ENCODE measurements around the gene PTPRA.

PTPRA gene

GRCh38 chr20:2921506-2921905 lies 48.2 kb downstream of the PTPRA start:
- peaks cover 35% of the 10 kb centered on the region for H3K4me1 Mint-ChIP-seq
- H3K9me3 Mint-ChIP-seq: no peaks in the 10 kb centered on the region
- ATAC-seq (replicated peaks; ENCODE audit: extremely low read depth, poor library complexity, severe bottlenecking) (no peak), DNase-seq (ENCODE audit: low spot score in 2 of 2) (no peak)
- no peaks in the 10 kb centered on the region for H3K27me3 Mint-ChIP-seq
- H3K36me3 Mint-ChIP-seq (ENCODE audit: insufficient read depth): peaks cover 26% of the 10 kb centered on the region
- no peak overlapping the region for H3K4me3 Mint-ChIP-seq
- H3K27ac Mint-ChIP-seq (ENCODE audit: low read depth): no peak overlapping the region

GRCh38 chr20:2922957-2923356 lies 49.7 kb downstream of the PTPRA start:
- Mint-ChIP-seq H3K36me3 (ENCODE audit: insufficient read depth) (peaks cover 25% of the 10 kb centered on the region), H3K27me3 (no peaks in the 10 kb centered on the region), H3K4me1 (peaks cover 28% of the 10 kb centered on the region), H3K4me3 (no peak overlapping the region), H3K27ac (ENCODE audit: low read depth) (no peak overlapping the region), H3K9me3 (no peaks in the 10 kb centered on the region)
- no peak for DNase-seq (ENCODE audit: low spot score in 2 of 2)
- no peak for ATAC-seq (replicated peaks; ENCODE audit: extremely low read depth, poor library complexity, severe bottlenecking)

- ATAC-seq (replicated peaks; ENCODE audit: extremely low read depth, poor library complexity, severe bottlenecking) (no peak), DNase-seq (ENCODE audit: low spot score in 2 of 2) (no peak)
- no peak overlapping the region for H3K4me3 Mint-ChIP-seq
- H3K4me1 Mint-ChIP-seq: peaks cover 12% of the 10 kb centered on the region
- H3K27me3 Mint-ChIP-seq: no peaks in the 10 kb centered on the region
- no peaks in the 10 kb centered on the region for H3K9me3 Mint-ChIP-seq
- H3K27ac Mint-ChIP-seq (ENCODE audit: low read depth): no peak overlapping the region
- H3K36me3 Mint-ChIP-seq (ENCODE audit: insufficient read depth): peaks cover 11% of the 10 kb centered on the region
These were observed 57.3 kb downstream of the PTPRA start for GRCh38 chr20:2930538-2930937.

GRCh38 chr20:2932498-2932897 lies 59.2 kb downstream of the PTPRA start:
- Mint-ChIP-seq H3K9me3 (no peaks in the 10 kb centered on the region), H3K27me3 (no peaks in the 10 kb centered on the region), H3K27ac (ENCODE audit: low read depth) (no peak overlapping the region), H3K4me1 (peaks cover 6% of the 10 kb centered on the region), H3K4me3 (no peak overlapping the region), H3K36me3 (ENCODE audit: insufficient read depth) (peaks cover 7% of the 10 kb centered on the region)
- ATAC-seq (replicated peaks; ENCODE audit: extremely low read depth, poor library complexity, severe bottlenecking) (no peak), DNase-seq (ENCODE audit: low spot score in 2 of 2) (no peak)

- DNase-seq (ENCODE audit: low spot score in 2 of 2): no peak
- H3K4me1 Mint-ChIP-seq: peaks cover 34% of the 10 kb centered on the region
- no peak overlapping the region for H3K4me3 Mint-ChIP-seq
- peak overlapping the region; percentile 81 for H3K27ac Mint-ChIP-seq (ENCODE audit: low read depth)
- peaks cover 7% of the 10 kb centered on the region for H3K36me3 Mint-ChIP-seq (ENCODE audit: insufficient read depth)
- no peak for ATAC-seq (replicated peaks; ENCODE audit: extremely low read depth, poor library complexity, severe bottlenecking)
- H3K27me3 Mint-ChIP-seq: no peaks in the 10 kb centered on the region
- H3K9me3 Mint-ChIP-seq: no peaks in the 10 kb centered on the region
These were observed 64.6 kb downstream of the PTPRA start for GRCh38 chr20:2937902-2938301.

GRCh38 chr20:2942439-2942838 lies 69.2 kb downstream of the PTPRA start:
- H3K27ac Mint-ChIP-seq (ENCODE audit: low read depth): peak overlapping the region; percentile 55
- H3K27me3 Mint-ChIP-seq: no peaks in the 10 kb centered on the region
- no peak overlapping the region for H3K4me3 Mint-ChIP-seq
- peaks cover 15% of the 10 kb centered on the region for H3K36me3 Mint-ChIP-seq (ENCODE audit: insufficient read depth)
- ATAC-seq (replicated peaks; ENCODE audit: extremely low read depth, poor library complexity, severe bottlenecking) (no peak), DNase-seq (ENCODE audit: low spot score in 2 of 2) (no peak)
- H3K9me3 Mint-ChIP-seq: no peaks in the 10 kb centered on the region
- peaks cover 43% of the 10 kb centered on the region for H3K4me1 Mint-ChIP-seq

GRCh38 chr20:2946988-2947961 lies 74.0 kb downstream of the PTPRA start:
- Mint-ChIP-seq H3K27ac (ENCODE audit: low read depth) (peak overlapping the region; percentile 55), H3K36me3 (ENCODE audit: insufficient read depth) (peaks cover 20% of the 10 kb centered on the region), H3K4me3 (no peak overlapping the region), H3K9me3 (no peaks in the 10 kb centered on the region), H3K27me3 (no peaks in the 10 kb centered on the region), H3K4me1 (peaks cover 16% of the 10 kb centered on the region)
- DNase-seq (ENCODE audit: low spot score in 2 of 2): no peak
- no peak for ATAC-seq (replicated peaks; ENCODE audit: extremely low read depth, poor library complexity, severe bottlenecking)

- Mint-ChIP-seq H3K4me3 (no peak overlapping the region), H3K27ac (ENCODE audit: low read depth) (no peak overlapping the region), H3K9me3 (no peaks in the 10 kb centered on the region), H3K36me3 (ENCODE audit: insufficient read depth) (peaks cover 20% of the 10 kb centered on the region), H3K27me3 (no peaks in the 10 kb centered on the region), H3K4me1 (peaks cover 16% of the 10 kb centered on the region)
- ATAC-seq (replicated peaks; ENCODE audit: extremely low read depth, poor library complexity, severe bottlenecking) (no peak), DNase-seq (ENCODE audit: low spot score in 2 of 2) (no peak)
These were observed 75.7 kb downstream of the PTPRA start for GRCh38 chr20:2948968-2949367.

GRCh38 chr20:2952766-2953165 lies 79.5 kb downstream of the PTPRA start:
- H3K4me3 Mint-ChIP-seq: no peak overlapping the region
- peaks cover 13% of the 10 kb centered on the region for H3K4me1 Mint-ChIP-seq
- DNase-seq (ENCODE audit: low spot score in 2 of 2) (no peak), ATAC-seq (replicated peaks; ENCODE audit: extremely low read depth, poor library complexity, severe bottlenecking) (no peak)
- no peaks in the 10 kb centered on the region for H3K27me3 Mint-ChIP-seq
- no peaks in the 10 kb centered on the region for H3K9me3 Mint-ChIP-seq
- H3K36me3 Mint-ChIP-seq (ENCODE audit: insufficient read depth): peaks cover 10% of the 10 kb centered on the region
- H3K27ac Mint-ChIP-seq (ENCODE audit: low read depth): no peak overlapping the region

GRCh38 chr20:2955257-2955970 lies 82.1 kb downstream of the PTPRA start:
- no peaks in the 10 kb centered on the region for H3K27me3 Mint-ChIP-seq
- no peak for DNase-seq (ENCODE audit: low spot score in 2 of 2)
- H3K27ac Mint-ChIP-seq (ENCODE audit: low read depth): peak overlapping the region; percentile 0
- no peaks in the 10 kb centered on the region for H3K9me3 Mint-ChIP-seq
- H3K4me3 Mint-ChIP-seq: no peak overlapping the region
- H3K36me3 Mint-ChIP-seq (ENCODE audit: insufficient read depth): peaks cover 6% of the 10 kb centered on the region
- H3K4me1 Mint-ChIP-seq: peaks cover 18% of the 10 kb centered on the region
- no peak for ATAC-seq (replicated peaks; ENCODE audit: extremely low read depth, poor library complexity, severe bottlenecking)

GRCh38 chr20:2956480-2956879 lies 83.2 kb downstream of the PTPRA start:
- Mint-ChIP-seq H3K9me3 (no peaks in the 10 kb centered on the region), H3K36me3 (ENCODE audit: insufficient read depth) (peaks cover 5% of the 10 kb centered on the region), H3K4me3 (no peak overlapping the region), H3K27ac (ENCODE audit: low read depth) (no peak overlapping the region), H3K4me1 (peaks cover 21% of the 10 kb centered on the region), H3K27me3 (no peaks in the 10 kb centered on the region)
- ATAC-seq (replicated peaks; ENCODE audit: extremely low read depth, poor library complexity, severe bottlenecking) (no peak), DNase-seq (ENCODE audit: low spot score in 2 of 2) (no peak)

GRCh38 chr20:2967841-2968240 lies 94.6 kb downstream of the PTPRA start:
- Mint-ChIP-seq H3K27ac (ENCODE audit: low read depth) (peak overlapping the region; percentile 62), H3K4me1 (peaks cover 17% of the 10 kb centered on the region), H3K9me3 (no peaks in the 10 kb centered on the region), H3K36me3 (ENCODE audit: insufficient read depth) (peaks cover 29% of the 10 kb centered on the region), H3K4me3 (no peak overlapping the region), H3K27me3 (no peaks in the 10 kb centered on the region)
- DNase-seq (ENCODE audit: low spot score in 2 of 2) (no peak), ATAC-seq (replicated peaks; ENCODE audit: extremely low read depth, poor library complexity, severe bottlenecking) (no peak)

- H3K27ac Mint-ChIP-seq (ENCODE audit: low read depth): no peak overlapping the region
- H3K4me3 Mint-ChIP-seq: no peak overlapping the region
- H3K4me1 Mint-ChIP-seq: peaks cover 16% of the 10 kb centered on the region
- H3K27me3 Mint-ChIP-seq: no peaks in the 10 kb centered on the region
- DNase-seq (ENCODE audit: low spot score in 2 of 2) (no peak), ATAC-seq (replicated peaks; ENCODE audit: extremely low read depth, poor library complexity, severe bottlenecking) (no peak)
- H3K9me3 Mint-ChIP-seq: no peaks in the 10 kb centered on the region
- peaks cover 24% of the 10 kb centered on the region for H3K36me3 Mint-ChIP-seq (ENCODE audit: insufficient read depth)
These were observed 98.8 kb downstream of the PTPRA start for GRCh38 chr20:2972126-2972525.
